HCT116 (cell line): ENCODE measurements around the gene OR52A5. TPM values are rescaled to one million over a fixed set of nuclear protein-coding genes. Genes with fewer than 3 reads are reported as not detected.

Source experiments
- ATAC-seq: fragments of 200-7000 bp; cut with Tn5 transposase; 2 replicates; pipeline ENCODE4 v1.9.1; 2020; ENCODE audit warnings: mild to moderate bottlenecking, moderate library complexity
- BruUV-seq: library from RNA; stranded (reverse); fragments of 400-500 nt; replicated peaks from 2 replicates; lab custom pipeline; 2021; lab: Mats Ljungman, UMichigan
- CTCF ChIA-PET: fragments of 300-600 bp; sonication (Branson Sonifier 250); formaldehyde crosslinking; loops from one replicate; lab custom pipeline; 2021; ENCODE audit warnings: antibody characterized with exemption; lab: Charles Lee
- POLR2A ChIA-PET: fragments of 300-600, 350-600 bp; sonication (Branson Sonifier 250); formaldehyde crosslinking; loops from one replicate; lab custom pipeline; 2021; ENCODE audit warnings: antibody characterized with exemption; lab: Charles Lee
- RAD21 ChIA-PET, 2 experiments: fragments of 300-600 bp; sonication (Branson Sonifier 250); formaldehyde crosslinking; loops; one replicate each; lab custom pipeline; 2023; ENCODE audit warnings: low total read pairs in 2 of 2; ENCODE audit not compliant: uncharacterized antibody in 2 of 2, unreplicated experiment in 2 of 2, low non-redundant PET in 1 of 2; lab: Charles Lee
- DNase-seq: peaks from one replicate; pipeline ENCODE4 v3.0.0-alpha.2; 2010; ENCODE audit warnings: low read depth, low spot score
- H2AFZ ChIP-seq: fragments of 200-600 bp; shearing (Covaris generic), sonication (generic); 2 replicates; pipeline ENCODE4 v1.6.1; 2017; ENCODE audit warnings: low read depth, mixed run types, mixed read lengths, antibody characterized with exemption, low read length; ENCODE audit not compliant: poor library complexity, severe bottlenecking
- H3K27ac ChIP-seq: 2 replicates; pipeline ENCODE4 v1.5.1; 2012; ENCODE audit warnings: low read depth, low read length
- H3K27me3 ChIP-seq: fragments of 200-600 bp; sonication (generic); 2 replicates; pipeline ENCODE4 v1.6.1; 2016; ENCODE audit warnings: mixed run types, low read length, mixed read lengths; ENCODE audit not compliant: insufficient read depth
- H3K36me3 ChIP-seq, 2 experiments: fragments of 200-500 bp in 1 of 2; fragments of 200-600 bp in 1 of 2; sonication (Bioruptor generic) in 1 of 2; sonication (generic) in 1 of 2; 2 replicates each; pipeline versions ENCODE4 v1.5.1 to v1.6.1; 2014 to 2016; ENCODE audit warnings: low read length in 2 of 2, inconsistent platforms in 1 of 2, mixed read lengths in 1 of 2, mixed run types in 1 of 2; ENCODE audit not compliant: insufficient read depth in 2 of 2, control insufficient read depth in 1 of 2
- H3K4me1 ChIP-seq, 2 experiments: fragments of 200-600 bp in 1 of 2; sonication (generic) in 1 of 2; 2 replicates each; pipeline versions ENCODE4 v1.5.1 to v1.6.1; 2012 to 2017; ENCODE audit warnings: low read length in 2 of 2, inconsistent platforms in 1 of 2, mild to moderate bottlenecking in 1 of 2, mixed read lengths in 1 of 2, mixed run types in 1 of 2, moderate library complexity in 1 of 2; ENCODE audit not compliant: insufficient read depth in 2 of 2, control insufficient read depth in 1 of 2
- H3K4me2 ChIP-seq: fragments of 200-600 bp; sonication (generic); 2 replicates; pipeline ENCODE4 v1.6.1; 2017; ENCODE audit warnings: mixed run types, low read length, mixed read lengths
- H3K4me3 ChIP-seq, 2 experiments: fragments of 200-600 bp in 1 of 2; sonication (generic) in 1 of 2; replicated peaks in 1 of 2; 2 replicates each; pipeline ENCODE4 v1.5.1; 2011 to 2016; ENCODE audit warnings: low read length in 2 of 2, control low read depth in 1 of 2, low read depth in 1 of 2, mild to moderate bottlenecking in 1 of 2, mixed read lengths in 1 of 2, mixed run types in 1 of 2
- H3K79me2 ChIP-seq: fragments of 200-600 bp; sonication (generic); 2 replicates; pipeline ENCODE4 v1.6.1; 2017; ENCODE audit warnings: mild to moderate bottlenecking, mixed run types, low read length, moderate library complexity, mixed read lengths; ENCODE audit not compliant: insufficient read depth
- H3K9ac ChIP-seq: fragments of 200-600 bp; sonication (generic); 2 replicates; pipeline ENCODE4 v1.6.1; 2016; ENCODE audit warnings: low read length, mixed read lengths
- H3K9me2 ChIP-seq: fragments of 200-600 bp; sonication (generic), shearing (Covaris generic); 2 replicates; pipeline ENCODE4 v1.6.1; 2017; ENCODE audit warnings: mixed run types, mild to moderate bottlenecking, moderate library complexity; ENCODE audit not compliant: insufficient read depth
- H3K9me3 ChIP-seq, 2 experiments: fragments of 200-500 bp in 1 of 2; fragments of 200-600 bp in 1 of 2; sonication (Bioruptor generic) in 1 of 2; sonication (generic) in 1 of 2; 2 replicates each; pipeline ENCODE4 v1.6.1; 2014 to 2017; ENCODE audit warnings: low read length in 2 of 2, mixed read lengths in 2 of 2, inconsistent platforms in 1 of 2, low read depth in 1 of 2, mild to moderate bottlenecking in 1 of 2, mixed run types in 1 of 2, moderate library complexity in 1 of 2; ENCODE audit not compliant: control insufficient read depth in 1 of 2, insufficient read depth in 1 of 2
- H4K20me1 ChIP-seq: fragments of 200-600 bp; sonication (generic), shearing (Covaris generic); 2 replicates; pipeline ENCODE4 v1.6.1; 2017; ENCODE audit warnings: mixed run types, mild to moderate bottlenecking, moderate library complexity; ENCODE audit not compliant: insufficient read depth
- CEBPB ChIP-seq: IDR thresholded peaks from 2 replicates; pipeline ENCODE4 v1.6.1; 2012; ENCODE audit warnings: low read depth
- EZH2 ChIP-seq: fragments of 200-600 bp; sonication (generic); IDR thresholded peaks from 2 replicates; pipeline ENCODE4 v1.6.1; 2017; ENCODE audit warnings: antibody characterized with exemption, mixed run types
- SIN3A ChIP-seq: IDR thresholded peaks from 2 replicates; pipeline ENCODE4 v1.6.1; 2012; ENCODE audit warnings: low read depth
- SP1 ChIP-seq: IDR thresholded peaks from 2 replicates; pipeline ENCODE4 v1.6.1; 2012; ENCODE audit warnings: low read depth
- TCF7L2 ChIP-seq: IDR thresholded peaks from 2 replicates; pipeline ENCODE4 v1.7.0; 2011; ENCODE audit warnings: borderline replicate concordance, inconsistent platforms; ENCODE audit not compliant: insufficient read depth, insufficient read length; ENCODE audit errors: extremely low read depth
- YY1 ChIP-seq: IDR thresholded peaks from 2 replicates; pipeline ENCODE4 v1.6.1; 2011; ENCODE audit warnings: low read length, low read depth, moderate library complexity, mild to moderate bottlenecking; ENCODE audit not compliant: insufficient replicate concordance; ENCODE audit errors: extremely low read depth
- ZNF274 ChIP-seq: fragments of 200-500 bp; sonication (Bioruptor generic); IDR thresholded peaks from 2 replicates; pipeline ENCODE4 v1.6.1; 2014; ENCODE audit warnings: mild to moderate bottlenecking, low read depth, low read length, inconsistent platforms
- intact Hi-C: fragments of 100-400 bp; cut with micrococcal nuclease; formaldehyde crosslinking; loops from 2 replicates; pipeline ENCODE4 v1.10.0; 2022
- total RNA-seq: library from RNA; stranded (reverse); gene quantifications from one replicate; pipeline ENCODE4 v1.2.1, GENCODE V29; 2021; ENCODE audit not compliant: unreplicated experiment
- TF ChIP-seq, protein P1 (sequence below), 3 experiments: fragments of 200-600 bp in 1 of 3; sonication (generic) in 1 of 3; IDR thresholded peaks in 2 of 3; conservative IDR thresholded peaks in 1 of 3; 2 replicates each; pipeline ENCODE4 v1.5.1; 2012 to 2017; ENCODE audit warnings: low read depth in 2 of 3, low read length in 2 of 3, antibody characterized with exemption in 1 of 3, borderline replicate concordance in 1 of 3, control low read depth in 1 of 3, mild to moderate bottlenecking in 1 of 3, mixed read lengths in 1 of 3, mixed run types in 1 of 3, moderate library complexity in 1 of 3; ENCODE audit not compliant: insufficient read depth in 1 of 3
- TF ChIP-seq, protein P2 (sequence below): IDR thresholded peaks from 2 replicates; pipeline ENCODE4 v1.6.1; 2012; ENCODE audit warnings: low read depth

OR52A5 gene
- total RNA-seq, 1 experiment from 2014 or later: not detected

DNA sequence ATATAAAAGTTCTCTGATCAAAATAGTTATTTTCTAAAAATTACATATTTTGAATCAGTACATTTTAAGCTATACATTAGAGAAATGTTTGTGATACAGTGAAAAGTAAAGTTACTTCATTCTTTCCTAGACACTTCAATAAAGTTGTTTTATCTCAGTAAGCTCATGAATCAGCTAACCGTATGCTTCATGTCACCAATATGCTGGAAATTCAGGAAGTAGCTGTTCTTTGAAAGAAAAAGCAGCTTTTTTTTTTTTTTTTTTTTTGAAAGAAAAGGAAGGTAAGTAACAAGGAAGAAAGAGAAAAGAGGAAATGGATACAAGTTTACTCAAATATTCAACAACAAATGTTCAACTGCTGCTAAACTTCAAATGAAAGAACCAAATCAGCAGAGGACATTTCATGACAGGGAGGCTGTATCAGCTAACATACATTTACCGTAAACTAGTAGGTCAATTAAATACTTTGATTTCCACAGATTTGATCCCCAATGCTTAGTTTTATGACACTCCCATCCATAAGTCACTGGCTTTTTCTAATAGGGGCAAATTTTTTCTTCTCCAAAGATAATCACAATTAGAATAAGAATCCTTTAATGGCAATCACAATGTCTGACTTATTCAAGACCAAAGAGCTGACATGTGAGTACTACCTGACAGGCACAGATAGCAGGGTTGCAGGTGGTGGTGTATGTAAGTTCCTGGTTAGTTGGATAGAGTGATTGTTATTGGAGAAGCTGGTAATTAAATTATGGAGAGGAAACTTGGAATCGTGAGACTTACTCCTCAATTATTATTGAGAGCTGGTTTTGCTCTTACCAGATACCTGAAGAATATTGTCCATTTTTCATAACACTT lies 15.6 kb upstream of the OR52A5 start:
- no peaks in the 10 kb centered on the region for H3K36me3 ChIP-seq
- no peak for ATAC-seq
- no peak overlapping the region for H3K4me3 ChIP-seq
- no peaks in the 10 kb centered on the region for H4K20me1 ChIP-seq
- H3K9me2 ChIP-seq: no peaks in the 10 kb centered on the region
- H3K4me1 ChIP-seq: no peaks in the 10 kb centered on the region
- H3K9ac ChIP-seq: no peak overlapping the region
- H3K4me2 ChIP-seq: no peak overlapping the region
- TF ChIP-seq EZH2 (no peak), ZNF274 (no peak), SIN3A (no peak), SP1 (no peak), CEBPB (no peak), YY1 (no peak), TCF7L2 (no peak)
- TF ChIP-seq, protein P1, sequence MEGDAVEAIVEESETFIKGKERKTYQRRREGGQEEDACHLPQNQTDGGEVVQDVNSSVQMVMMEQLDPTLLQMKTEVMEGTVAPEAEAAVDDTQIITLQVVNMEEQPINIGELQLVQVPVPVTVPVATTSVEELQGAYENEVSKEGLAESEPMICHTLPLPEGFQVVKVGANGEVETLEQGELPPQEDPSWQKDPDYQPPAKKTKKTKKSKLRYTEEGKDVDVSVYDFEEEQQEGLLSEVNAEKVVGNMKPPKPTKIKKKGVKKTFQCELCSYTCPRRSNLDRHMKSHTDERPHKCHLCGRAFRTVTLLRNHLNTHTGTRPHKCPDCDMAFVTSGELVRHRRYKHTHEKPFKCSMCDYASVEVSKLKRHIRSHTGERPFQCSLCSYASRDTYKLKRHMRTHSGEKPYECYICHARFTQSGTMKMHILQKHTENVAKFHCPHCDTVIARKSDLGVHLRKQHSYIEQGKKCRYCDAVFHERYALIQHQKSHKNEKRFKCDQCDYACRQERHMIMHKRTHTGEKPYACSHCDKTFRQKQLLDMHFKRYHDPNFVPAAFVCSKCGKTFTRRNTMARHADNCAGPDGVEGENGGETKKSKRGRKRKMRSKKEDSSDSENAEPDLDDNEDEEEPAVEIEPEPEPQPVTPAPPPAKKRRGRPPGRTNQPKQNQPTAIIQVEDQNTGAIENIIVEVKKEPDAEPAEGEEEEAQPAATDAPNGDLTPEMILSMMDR (IDR thresholded peaks at IDR 0.05 in 2 of 3, conservative IDR thresholded peaks at IDR 0.05 in 1 of 3; ENCODE audit: borderline replicate concordance in 1 of 3, insufficient read depth in 1 of 3, low read depth in 2 of 3, low read length in 2 of 3): no peak
- TF ChIP-seq, protein P2, sequence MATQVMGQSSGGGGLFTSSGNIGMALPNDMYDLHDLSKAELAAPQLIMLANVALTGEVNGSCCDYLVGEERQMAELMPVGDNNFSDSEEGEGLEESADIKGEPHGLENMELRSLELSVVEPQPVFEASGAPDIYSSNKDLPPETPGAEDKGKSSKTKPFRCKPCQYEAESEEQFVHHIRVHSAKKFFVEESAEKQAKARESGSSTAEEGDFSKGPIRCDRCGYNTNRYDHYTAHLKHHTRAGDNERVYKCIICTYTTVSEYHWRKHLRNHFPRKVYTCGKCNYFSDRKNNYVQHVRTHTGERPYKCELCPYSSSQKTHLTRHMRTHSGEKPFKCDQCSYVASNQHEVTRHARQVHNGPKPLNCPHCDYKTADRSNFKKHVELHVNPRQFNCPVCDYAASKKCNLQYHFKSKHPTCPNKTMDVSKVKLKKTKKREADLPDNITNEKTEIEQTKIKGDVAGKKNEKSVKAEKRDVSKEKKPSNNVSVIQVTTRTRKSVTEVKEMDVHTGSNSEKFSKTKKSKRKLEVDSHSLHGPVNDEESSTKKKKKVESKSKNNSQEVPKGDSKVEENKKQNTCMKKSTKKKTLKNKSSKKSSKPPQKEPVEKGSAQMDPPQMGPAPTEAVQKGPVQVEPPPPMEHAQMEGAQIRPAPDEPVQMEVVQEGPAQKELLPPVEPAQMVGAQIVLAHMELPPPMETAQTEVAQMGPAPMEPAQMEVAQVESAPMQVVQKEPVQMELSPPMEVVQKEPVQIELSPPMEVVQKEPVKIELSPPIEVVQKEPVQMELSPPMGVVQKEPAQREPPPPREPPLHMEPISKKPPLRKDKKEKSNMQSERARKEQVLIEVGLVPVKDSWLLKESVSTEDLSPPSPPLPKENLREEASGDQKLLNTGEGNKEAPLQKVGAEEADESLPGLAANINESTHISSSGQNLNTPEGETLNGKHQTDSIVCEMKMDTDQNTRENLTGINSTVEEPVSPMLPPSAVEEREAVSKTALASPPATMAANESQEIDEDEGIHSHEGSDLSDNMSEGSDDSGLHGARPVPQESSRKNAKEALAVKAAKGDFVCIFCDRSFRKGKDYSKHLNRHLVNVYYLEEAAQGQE: no peak
- TF ChIP-seq, all 23 proteins: peak for 0
- Histone ChIP-seq H3K9me3 (no peaks in the 10 kb centered on the region), H3K27ac (no peak overlapping the region), H3K79me2 (no peaks in the 10 kb centered on the region), H3K27me3 (peaks cover 69% of the 10 kb centered on the region), H2AFZ (no peak overlapping the region)
- BruUV-seq: no TSS peak
- CTCF ChIA-PET: no interaction called here
- DNase-seq: no peak
- POLR2A ChIA-PET: interaction anchor here (0.7 kb wide), 1 partner anchor 25 kb away, joined by 4 read pairs; no protein-coding TSS in a partner anchor
- intact Hi-C loops: no loop called here
- RAD21 ChIA-PET: no interaction called here
